Heart left ventricle (tissue), 13 donors: ENCODE data around the gene IFI44.

Experiments
- POLR2A ChIP-seq, 2 donors: fragments of 450-650 bp; IDR thresholded peaks; one replicate each; pipeline ENCODE4 v1.6.1; 2017; ENCODE audit warnings: antibody characterized with exemption in 2 of 2, mild to moderate bottlenecking in 2 of 2, moderate library complexity in 2 of 2
- TF ChIP-seq, protein P1 (sequence below), 12 donors: fragments of 200-600 bp; sonication (generic) in 4 of 12; IDR thresholded peaks; one replicate each; pipeline versions ENCODE4 v1.5.0 to v1.8.0; 2018 to 2022; ENCODE audit warnings: antibody characterized with exemption in 12 of 12, mild to moderate bottlenecking in 5 of 12
- donor health status: ischemic (EF 13 %, LVEDD 7.1; RV severe dilation, severe dysfunction).
- donor health status: DM: no; HTN: yes; CAD: no.
- donor health status: DM: no; HTN: no; CAD: no.
- donor health status: ischemic (EF 25% LVEDD 6.9; RV normal size, moderate dysfunction).
- donor health status: ischemic (EF 25% LVEDD 5.7; RV mildly dilated, moderate dysfunction).
- donor health status: ischemic (EF 35%, LVEDD 5.7; RV mildly dilated, moderate dysfunction).
- donor health status: nonischemic (EF 11% LVEDD 7.7; RV severe dilation, severe dysfunction).
- donor health status: DM: yes; HTN: yes; CAD: no.
- donor health status: PGD.
- donor health status: ischemic (EF 29% LVEDD 5.4; RV normal size, mild dysfunction).
- donor health status: nonischemic (EF 23%, LVEDD 6.1; RV moderate dilation, normal function).

DNA sequence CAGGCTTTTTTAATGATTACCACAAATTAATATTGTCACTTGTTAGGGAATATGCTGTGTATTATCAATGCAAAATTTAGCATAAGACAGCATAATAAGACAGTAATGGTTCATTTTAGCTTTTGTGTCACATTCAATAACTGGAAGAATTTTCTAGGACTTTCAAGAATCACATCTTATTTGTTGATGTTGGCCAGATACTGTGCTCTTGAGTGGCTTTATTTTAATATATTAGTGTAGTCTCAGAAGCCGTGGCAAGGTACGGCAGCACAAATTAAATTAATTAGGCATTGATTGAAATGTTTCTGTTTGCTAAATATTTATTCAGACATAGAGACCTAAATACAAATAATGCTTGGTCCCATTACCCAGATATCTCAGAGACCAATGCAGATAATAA lies 19.0 kb upstream of the IFI44 start:
- TF ChIP-seq, protein P1, sequence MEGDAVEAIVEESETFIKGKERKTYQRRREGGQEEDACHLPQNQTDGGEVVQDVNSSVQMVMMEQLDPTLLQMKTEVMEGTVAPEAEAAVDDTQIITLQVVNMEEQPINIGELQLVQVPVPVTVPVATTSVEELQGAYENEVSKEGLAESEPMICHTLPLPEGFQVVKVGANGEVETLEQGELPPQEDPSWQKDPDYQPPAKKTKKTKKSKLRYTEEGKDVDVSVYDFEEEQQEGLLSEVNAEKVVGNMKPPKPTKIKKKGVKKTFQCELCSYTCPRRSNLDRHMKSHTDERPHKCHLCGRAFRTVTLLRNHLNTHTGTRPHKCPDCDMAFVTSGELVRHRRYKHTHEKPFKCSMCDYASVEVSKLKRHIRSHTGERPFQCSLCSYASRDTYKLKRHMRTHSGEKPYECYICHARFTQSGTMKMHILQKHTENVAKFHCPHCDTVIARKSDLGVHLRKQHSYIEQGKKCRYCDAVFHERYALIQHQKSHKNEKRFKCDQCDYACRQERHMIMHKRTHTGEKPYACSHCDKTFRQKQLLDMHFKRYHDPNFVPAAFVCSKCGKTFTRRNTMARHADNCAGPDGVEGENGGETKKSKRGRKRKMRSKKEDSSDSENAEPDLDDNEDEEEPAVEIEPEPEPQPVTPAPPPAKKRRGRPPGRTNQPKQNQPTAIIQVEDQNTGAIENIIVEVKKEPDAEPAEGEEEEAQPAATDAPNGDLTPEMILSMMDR (IDR thresholded peaks at IDR 0.05), result no peak
- no peak for TF ChIP-seq POLR2A (IDR thresholded peaks at IDR 0.05)
